KMS-11 (cell line): Measurements from ENCODE around the gene ORMDL3.

Source experiments
- H2AFZ ChIP-seq: fragments of 200-600 bp; sonication (generic); 2 replicates; pipeline ENCODE4 v1.6.1; 2016; ENCODE audit warnings: antibody characterized with exemption, mixed run types, low read depth
- H3K27ac ChIP-seq: fragments of 200-600 bp; sonication (generic); 2 replicates; pipeline ENCODE4 v1.6.1; 2016; ENCODE audit warnings: mild to moderate bottlenecking, mixed run types
- H3K27me3 ChIP-seq: fragments of 200-600 bp; sonication (generic); 2 replicates; pipeline ENCODE4 v1.6.1; 2017; ENCODE audit warnings: mild to moderate bottlenecking, low read depth, mixed run types, moderate library complexity; ENCODE audit not compliant: insufficient read depth
- H3K36me3 ChIP-seq: fragments of 200-600 bp; sonication (generic); 2 replicates; pipeline ENCODE4 v1.6.1; 2017; ENCODE audit warnings: mild to moderate bottlenecking, mixed run types; ENCODE audit not compliant: insufficient read depth
- H3K4me1 ChIP-seq: fragments of 200-600 bp; sonication (generic); 2 replicates; pipeline ENCODE4 v1.6.1; 2016; ENCODE audit warnings: mild to moderate bottlenecking, low read depth, mixed run types; ENCODE audit not compliant: poor library complexity, severe bottlenecking
- H3K4me2 ChIP-seq: fragments of 200-600 bp; sonication (generic); 2 replicates; pipeline ENCODE4 v1.7.0; 2016; ENCODE audit warnings: mild to moderate bottlenecking, mixed run types
- H3K4me3 ChIP-seq: fragments of 200-600 bp; sonication (generic); IDR thresholded peaks from 2 replicates; pipeline ENCODE4 v1.6.1; 2017; ENCODE audit warnings: low read depth, low read length, mixed read lengths; ENCODE audit not compliant: insufficient read depth
- H3K79me2 ChIP-seq: fragments of 200-600 bp; sonication (generic); 2 replicates; pipeline ENCODE4 v1.6.1; 2016; ENCODE audit warnings: low read depth, mixed run types; ENCODE audit not compliant: insufficient read depth
- H3K9ac ChIP-seq: fragments of 200-600 bp; sonication (generic); 2 replicates; pipeline ENCODE4 v1.6.1; 2016; ENCODE audit warnings: mild to moderate bottlenecking, mixed run types
- H4K20me1 ChIP-seq: fragments of 200-600 bp; sonication (generic); 2 replicates; pipeline ENCODE4 v1.6.1; 2016; ENCODE audit warnings: mild to moderate bottlenecking, mixed run types; ENCODE audit not compliant: insufficient read depth
- TF ChIP-seq, protein P1 (sequence below): fragments of 200-600 bp; sonication (generic); conservative IDR thresholded peaks from 2 replicates; pipeline ENCODE4 v1.6.1; 2017; ENCODE audit warnings: low read depth, mild to moderate bottlenecking, antibody characterized with exemption, low read length, moderate library complexity, mixed read lengths

The ORMDL3 gene

DNA sequence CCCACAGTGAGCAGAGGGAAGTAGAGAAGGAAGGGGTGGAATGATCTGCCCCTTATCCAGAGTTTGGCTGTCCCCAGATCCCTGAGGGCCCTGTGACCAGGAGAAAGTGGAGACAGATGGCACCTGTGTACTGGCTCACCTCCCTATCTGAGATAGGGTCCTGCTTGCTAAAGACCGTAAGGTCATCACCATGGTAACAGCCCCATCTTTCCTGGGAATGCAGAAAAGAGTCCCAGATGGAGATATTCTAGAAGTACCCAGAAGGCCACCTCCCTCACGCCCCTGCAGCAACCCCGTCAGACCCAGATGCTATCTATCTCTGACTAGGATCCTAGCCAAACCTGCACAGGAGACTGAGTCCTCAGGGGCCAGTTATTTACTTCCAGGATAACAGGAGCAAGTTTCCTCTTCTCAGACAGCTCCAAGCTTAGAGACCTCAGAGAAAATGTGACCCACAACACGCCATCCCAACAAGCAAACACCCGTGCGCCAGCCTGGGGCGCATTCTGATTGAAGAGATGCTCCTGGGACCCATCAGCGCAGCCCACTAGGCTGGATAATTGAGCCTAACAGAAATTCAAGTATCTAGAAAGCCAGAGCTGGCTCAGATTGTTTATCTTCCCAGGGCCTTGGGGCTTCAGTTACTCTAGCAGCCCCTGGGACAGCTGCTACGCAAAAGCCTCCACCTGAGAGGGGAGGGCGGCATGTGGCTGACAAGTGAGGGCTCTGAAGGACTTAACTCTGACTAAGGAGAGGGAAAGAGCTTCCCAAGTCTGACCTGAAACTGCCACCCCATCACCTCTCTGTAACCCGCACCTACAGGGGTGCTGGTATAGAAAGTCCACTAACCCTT lies 1.9 kb downstream of the ORMDL3 start:
- H3K4me2 ChIP-seq: peak overlapping the region; percentile 75
- H4K20me1 ChIP-seq: no peaks in the 10 kb centered on the region; the same call in 1 of the 2 replicates
- no peak overlapping the region for H2AFZ ChIP-seq
- peaks cover 11% of the 10 kb centered on the region; the same call in 1 of the 2 replicates for H3K36me3 ChIP-seq
- H3K9ac ChIP-seq: peak overlapping the region; percentile 91
- H3K4me1 ChIP-seq: peaks cover 67% of the 10 kb centered on the region
- TF ChIP-seq, protein P1, sequence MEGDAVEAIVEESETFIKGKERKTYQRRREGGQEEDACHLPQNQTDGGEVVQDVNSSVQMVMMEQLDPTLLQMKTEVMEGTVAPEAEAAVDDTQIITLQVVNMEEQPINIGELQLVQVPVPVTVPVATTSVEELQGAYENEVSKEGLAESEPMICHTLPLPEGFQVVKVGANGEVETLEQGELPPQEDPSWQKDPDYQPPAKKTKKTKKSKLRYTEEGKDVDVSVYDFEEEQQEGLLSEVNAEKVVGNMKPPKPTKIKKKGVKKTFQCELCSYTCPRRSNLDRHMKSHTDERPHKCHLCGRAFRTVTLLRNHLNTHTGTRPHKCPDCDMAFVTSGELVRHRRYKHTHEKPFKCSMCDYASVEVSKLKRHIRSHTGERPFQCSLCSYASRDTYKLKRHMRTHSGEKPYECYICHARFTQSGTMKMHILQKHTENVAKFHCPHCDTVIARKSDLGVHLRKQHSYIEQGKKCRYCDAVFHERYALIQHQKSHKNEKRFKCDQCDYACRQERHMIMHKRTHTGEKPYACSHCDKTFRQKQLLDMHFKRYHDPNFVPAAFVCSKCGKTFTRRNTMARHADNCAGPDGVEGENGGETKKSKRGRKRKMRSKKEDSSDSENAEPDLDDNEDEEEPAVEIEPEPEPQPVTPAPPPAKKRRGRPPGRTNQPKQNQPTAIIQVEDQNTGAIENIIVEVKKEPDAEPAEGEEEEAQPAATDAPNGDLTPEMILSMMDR: no peak
- H3K27ac ChIP-seq: peak overlapping the region; percentile 97
- H3K4me3 ChIP-seq: no peak overlapping the region
- no peaks in the 10 kb centered on the region for H3K27me3 ChIP-seq
- peaks cover 46% of the 10 kb centered on the region for H3K79me2 ChIP-seq

DNA sequence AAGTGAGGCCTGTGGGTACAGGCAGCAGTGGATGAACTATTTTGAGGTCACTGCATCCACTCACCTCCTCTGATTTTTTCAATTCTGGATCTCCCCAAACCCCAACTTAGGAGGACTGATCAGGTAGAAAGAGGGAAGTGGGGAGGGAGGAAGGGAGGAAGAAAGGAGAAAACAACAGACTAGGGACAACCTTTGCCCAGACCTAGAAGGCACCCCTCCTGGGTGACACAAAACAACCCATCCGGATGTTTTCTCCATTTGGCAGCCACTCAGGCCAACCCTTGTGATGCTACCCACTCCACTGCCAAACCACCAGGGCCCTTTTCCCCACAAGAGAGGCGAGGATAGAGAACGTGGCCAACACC lies 2.7 kb downstream of the ORMDL3 start:
- Histone ChIP-seq H3K4me1 (peaks cover 67% of the 10 kb centered on the region), H3K4me2 (peak overlapping the region; percentile 75), H3K27me3 (no peaks in the 10 kb centered on the region), H3K9ac (peak overlapping the region; percentile 91; the same call in 1 of the 2 replicates), H2AFZ (no peak overlapping the region), H3K27ac (peak overlapping the region; percentile 97), H3K36me3 (peaks cover 11% of the 10 kb centered on the region; the same call in 1 of the 2 replicates), H3K79me2 (peaks cover 46% of the 10 kb centered on the region), H3K4me3 (no peak overlapping the region), H4K20me1 (no peaks in the 10 kb centered on the region; the same call in 1 of the 2 replicates)
- TF ChIP-seq, protein P1: no peak

DNA sequence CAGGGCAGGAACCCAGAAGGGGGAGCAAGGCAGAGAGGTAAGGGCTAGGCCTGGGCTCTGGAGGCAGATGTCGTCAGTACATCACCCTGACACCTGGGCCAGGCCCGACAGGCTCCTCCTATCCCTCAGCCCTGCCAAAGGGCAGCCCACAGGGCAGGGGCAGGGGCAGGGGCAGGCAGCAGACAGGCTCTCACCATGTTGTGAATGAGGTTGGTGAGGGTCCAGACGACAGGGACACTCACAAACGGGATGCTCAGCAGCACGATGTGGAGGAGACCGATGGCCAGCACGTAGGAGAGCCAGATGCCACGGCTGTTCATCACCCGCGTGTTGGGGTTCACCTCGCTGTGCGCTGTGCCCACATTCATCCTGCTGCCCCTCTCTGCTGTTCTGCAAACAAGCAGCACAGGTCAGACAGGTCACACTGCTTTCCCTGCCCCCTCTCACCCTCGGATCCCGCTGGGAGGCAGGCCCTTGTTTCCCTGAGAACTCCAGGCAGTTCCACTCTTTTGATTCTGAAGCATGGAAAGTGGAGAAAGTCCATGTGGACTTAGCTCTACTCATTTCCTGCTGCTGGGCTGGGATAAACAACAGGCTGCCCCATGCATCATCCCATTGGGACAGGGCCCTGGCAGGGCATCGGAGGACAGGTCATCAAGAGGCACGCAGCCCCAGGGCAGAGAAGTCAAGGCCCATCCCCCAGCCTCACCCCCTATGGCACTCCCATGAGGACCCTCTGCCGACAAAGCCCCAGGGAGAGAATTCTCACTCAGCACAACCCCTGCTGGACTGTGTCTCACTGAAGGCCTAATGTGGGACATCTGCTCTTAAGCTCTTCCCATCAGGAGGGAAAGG lies 3.3 kb downstream of the ORMDL3 start:
- Histone ChIP-seq H2AFZ (no peak overlapping the region), H3K27me3 (no peaks in the 10 kb centered on the region), H3K4me1 (peaks cover 67% of the 10 kb centered on the region), H4K20me1 (no peaks in the 10 kb centered on the region; the same call in 1 of the 2 replicates), H3K27ac (peak overlapping the region; percentile 97; the same call in 1 of the 2 replicates), H3K4me3 (no peak overlapping the region), H3K79me2 (peaks cover 46% of the 10 kb centered on the region), H3K9ac (no peak overlapping the region; the same call in 1 of the 2 replicates), H3K36me3 (peaks cover 11% of the 10 kb centered on the region; the same call in 1 of the 2 replicates), H3K4me2 (peak overlapping the region; percentile 75)
- TF ChIP-seq, protein P1: no peak; the same call in 1 of the 2 replicates

DNA sequence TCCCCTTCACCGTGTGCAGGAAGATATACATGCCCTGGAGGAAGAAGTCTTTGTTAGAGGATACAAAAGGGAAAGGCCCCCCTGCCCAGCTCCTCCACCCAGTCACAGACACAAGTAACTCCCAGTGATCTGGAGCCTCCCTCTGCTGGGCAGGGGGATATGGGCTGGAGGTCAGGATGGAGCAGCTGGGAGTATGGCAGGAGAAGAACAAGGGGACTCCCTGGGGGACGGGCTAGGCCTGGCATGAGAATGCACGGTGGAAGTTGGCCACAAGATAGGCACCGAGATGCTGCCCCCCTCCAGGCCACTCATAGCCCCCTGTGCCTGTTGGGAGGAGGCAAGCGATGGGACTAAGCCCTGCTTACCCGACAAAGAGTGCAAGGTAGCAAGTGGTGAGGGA lies 4.2 kb downstream of the ORMDL3 start:
- peaks cover 46% of the 10 kb centered on the region for H3K79me2 ChIP-seq
- H3K4me2 ChIP-seq: no peak overlapping the region; the same call in 1 of the 2 replicates
- H3K36me3 ChIP-seq: peaks cover 11% of the 10 kb centered on the region; the same call in 1 of the 2 replicates
- TF ChIP-seq, protein P1: no peak
- no peak overlapping the region for H3K9ac ChIP-seq
- H3K4me1 ChIP-seq: peaks cover 67% of the 10 kb centered on the region
- H4K20me1 ChIP-seq: no peaks in the 10 kb centered on the region; the same call in 1 of the 2 replicates
- H3K27me3 ChIP-seq: no peaks in the 10 kb centered on the region
- H2AFZ ChIP-seq: no peak overlapping the region
- no peak overlapping the region for H3K27ac ChIP-seq
- no peak overlapping the region for H3K4me3 ChIP-seq
